Psoas muscle (tissue), 8 donors: ENCODE results near the gene RNF6. TPM values are rescaled to one million over a fixed set of nuclear protein-coding genes. Genes with fewer than 3 reads are reported as not detected.
A peak's percentile ranks its signal among the peaks of the same experiment; 100 is the strongest.

ENCODE experiments used
- ATAC-seq, 4 donors: fragments of 200-7000 bp; cut with Tn5 transposase; one replicate each; pipeline ENCODE4 v1.9.1; 2020; ENCODE audit warnings: moderate library complexity in 3 of 4, mild to moderate bottlenecking in 2 of 4
- DNase-seq, 2 donors: peaks; one replicate each; pipeline ENCODE4 v3.0.0-alpha.2; 2020
- H3K27ac ChIP-seq: fragments of 200-600 bp; one replicate; pipeline ENCODE4 v1.8.0; 2022
- H3K27me3 ChIP-seq, 3 donors: fragments of 200-600 bp in 1 of 3; one replicate each; pipeline versions ENCODE4 v1.6.1 to v1.8.0; 2013 to 2022; ENCODE audit warnings: low read length in 2 of 3, mild to moderate bottlenecking in 2 of 3, moderate library complexity in 1 of 3; ENCODE audit not compliant: insufficient read depth in 3 of 3
- H3K36me3 ChIP-seq, 2 donors: fragments of 200-600 bp in 1 of 2; one replicate each; pipeline versions ENCODE4 v1.6.1 to v1.8.0; 2013 to 2022; ENCODE audit warnings: low read depth in 1 of 2, mild to moderate bottlenecking in 1 of 2, moderate library complexity in 1 of 2; ENCODE audit not compliant: insufficient read depth in 1 of 2
- H3K4me1 ChIP-seq: fragments of 200-600 bp; one replicate; pipeline ENCODE4 v1.8.0; 2022
- H3K4me3 ChIP-seq: fragments of 200-600 bp; one replicate; pipeline ENCODE4 v1.8.0; 2022; ENCODE audit warnings: mild to moderate bottlenecking
- H3K9me3 ChIP-seq: fragments of 200-600 bp; one replicate; pipeline ENCODE4 v1.8.0; 2022
- CTCF ChIP-seq: fragments of 200-600 bp; IDR thresholded peaks from one replicate; pipeline ENCODE4 v1.8.0; 2022; ENCODE audit warnings: antibody characterized with exemption
- WGBS, 3 donors: extraction: QIAGEN DNeasy Blood & Tissue Kit; methylation state at CpG; one replicate each; pipeline versions ENCODE4 v1.1.6 to v1.1.7; 2013; 5-methylcytosine and 5-hydroxymethylcytosine counted together
- intact Hi-C, 2 donors: fragments of 100-400 bp; cut with DNase I; formaldehyde crosslinking; loops; one replicate each; pipeline versions ENCODE4 v1.11.0 to v1.14.2; 2022
- long read RNA-seq, 2 donors: library from polyadenylated mRNA; unstranded; transcript quantifications; one replicate each; pipeline ENCODE4 v2.0.0, GENCODE V29; 2021
- polyA plus RNA-seq, 3 donors: library from polyadenylated mRNA; stranded (reverse); fragments of 200-250 nt; gene quantifications; one replicate each; pipeline ENCODE4 v1.2.3, GENCODE V29; 2013
- total RNA-seq, 4 donors: library from RNA; stranded (reverse); fragmentation: NEBNext Ultra II Directional in 2 of 4; extraction: Animal tissue kit (Norgen Biotek cat#: 25700) in 2 of 4; gene quantifications; one replicate each; pipeline versions ENCODE4 v1.2.1 to v1.2.4, GENCODE V29; 2021 to 2023
- donor health status: healthy with polysubstance abuse.
- donor health status: DM: no; HTN: no; CAD: no; lungs with moderate emphysema.
- donor health status: Bipolar disorder and iron deficiency.
- donor health status: healthy.
- donor health status: DM: yes; HTN: yes; CAD: no.
- donor health status: DM: no; HTN: no; CAD: no.
- donor health status: DM: no; HTN: no; CAD: no.
- donor health status: DM: yes; HTN: yes; CAD: no.

RNF6 gene
- total RNA-seq (10 to 100 TPM; 45.1 to 50.8 (median 45.7) TPM), polyA plus RNA-seq (10 to 100 TPM; 20.2 to 70.8 (median 22.1) TPM)
- long read RNA-seq, donor 1, transcript RNF6-201 (5 exons, 3,282 nt): minor isoform, 14 of 54 reads
- long read RNA-seq, donor 1, transcript RNF6-203 (5 exons, 3,706 nt): major isoform, 26 of 54 reads
- long read RNA-seq, donor 1, partial matches to known transcripts: 1 of 54 reads
- long read RNA-seq, donor 1, other reads (novel, unspliced or antisense): 10 of 54 reads
- long read RNA-seq, donor 2, transcript RNF6-203 (5 exons, 3,706 nt): major isoform, 50 of 118 reads
- long read RNA-seq, donor 2, transcript RNF6-201 (5 exons, 3,282 nt): minor isoform, 35 of 118 reads
- long read RNA-seq, donor 2, partial matches to known transcripts: 3 of 118 reads
- long read RNA-seq, donor 2, other reads (novel, unspliced or antisense): 29 of 118 reads

- Histone ChIP-seq H3K4me1 (peaks cover 27% of the 10 kb centered on the region), H3K36me3 (peaks cover 5 to 34% of the 10 kb centered on the region in 2 donors), H3K27ac (peak within 1 kb of the TSS; percentile 99), H3K4me3 (peak within 1 kb of the TSS; percentile 94), H3K27me3 (no peaks in the 10 kb centered on the region), H3K9me3 (no peaks in the 10 kb centered on the region)
- intact Hi-C loops: loop anchor here (1.0 to 5.0 kb wide), 2 partner anchors 32 to 35 kb away; partner anchors contain the start of gene CDK8 (in 1 of the 2)
- ATAC-seq: peak; percentile 97 to 98 (median 98)
- TF ChIP-seq CTCF: no peak
- peak; percentile 91 to 95 for DNase-seq
- 0 to 1% (median 1%) methylated on average over 55 to 67 of the region's 67 CpGs for WGBS, 3 donors
Measured at GRCh38 chr13:26221721-26222519, at the start of gene RNF6. Gene RNF6 (minus strand): TSS chr13:26222314. CDS start chr13:26219649, 2,665 bp downstream.

- Histone ChIP-seq H3K9me3 (no peaks in the 10 kb centered on the region), H3K27ac (no peak overlapping the region), H3K4me1 (peaks cover 45% of the 10 kb centered on the region), H3K4me3 (no peak overlapping the region), H3K36me3 (no peaks in the 10 kb centered on the region), H3K27me3 (no peaks in the 10 kb centered on the region)
- DNase-seq (no peak), ATAC-seq (no peak)
- no peak for TF ChIP-seq CTCF
- intact Hi-C loops: no loop called here
- 25 to 41% (median 26%) methylated on average over 3 of the region's 3 CpGs for WGBS, 3 donors
Measured at GRCh38 chr13:26270707-26271106, 48.6 kb upstream of the RNF6 start.

GRCh38 chr13:26266311-26266710 lies 44.2 kb upstream of the RNF6 start:
- intact Hi-C loops: loop anchor here in 1 of 2 donors (10.0 kb wide), 1 partner anchor 58 kb away; no protein-coding TSS in a partner anchor
- H3K27me3 ChIP-seq: no peaks in the 10 kb centered on the region
- TF ChIP-seq CTCF: no peak
- no peaks in the 10 kb centered on the region for H3K36me3 ChIP-seq
- 49 to 68% (median 58%) methylated on average over 3 of the region's 3 CpGs for WGBS, 3 donors
- DNase-seq (no peak), ATAC-seq (peak in 1 of 4 donors; percentile 10)
- no peak overlapping the region for H3K4me3 ChIP-seq
- H3K9me3 ChIP-seq: no peaks in the 10 kb centered on the region
- H3K27ac ChIP-seq: no peak overlapping the region
- peaks cover 48% of the 10 kb centered on the region for H3K4me1 ChIP-seq

GRCh38 chr13:26262156-26262555 lies 40.0 kb upstream of the RNF6 start:
- intact Hi-C loops: loop anchor here in 1 of 2 donors (10.0 kb wide), 1 partner anchor 63 kb away; no protein-coding TSS in a partner anchor
- H3K4me1 ChIP-seq: peaks cover 27% of the 10 kb centered on the region
- ATAC-seq (no peak), DNase-seq (no peak)
- H3K36me3 ChIP-seq: no peaks in the 10 kb centered on the region
- 94 to 95% (median 95%) methylated on average over 2 of the region's 2 CpGs for WGBS, 3 donors
- no peak overlapping the region for H3K4me3 ChIP-seq
- no peak for TF ChIP-seq CTCF
- H3K27ac ChIP-seq: no peak overlapping the region
- H3K9me3 ChIP-seq: no peaks in the 10 kb centered on the region
- H3K27me3 ChIP-seq: no peaks in the 10 kb centered on the region
